ENCODE measurements around the gene CFTR. TPM values are rescaled to one million over a fixed set of nuclear protein-coding genes. Genes with fewer than 3 reads are reported as not detected.

Gene CFTR
- total RNA-seq, 2 donors from 2014 or later: 2.0 to 3.5 TPM

DNA sequence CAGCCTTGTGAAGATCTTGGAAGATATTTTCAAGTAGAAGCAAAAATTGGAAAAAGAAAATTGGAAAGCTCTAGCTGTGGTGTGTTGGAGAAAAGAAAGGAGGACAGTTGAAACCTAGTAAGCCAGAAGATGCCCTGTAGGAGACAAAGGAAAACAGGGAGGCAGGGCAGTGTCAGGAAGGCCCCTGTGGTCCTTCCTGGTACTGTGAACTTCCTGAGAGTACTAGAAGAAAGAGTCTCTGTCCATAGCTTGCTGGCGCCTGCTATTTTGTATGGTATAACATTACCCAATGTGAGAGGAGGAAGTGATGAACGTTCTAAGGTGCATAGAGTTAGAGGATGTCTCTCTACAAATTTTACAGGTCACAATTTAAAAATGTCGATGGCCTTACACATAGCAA is 210.3 kb downstream of the CFTR start:
- Histone ChIP-seq H3K27me3 (ENCODE audit: control insufficient read depth, insufficient read depth, low read length, poor library complexity, severe bottlenecking) (peaks cover 13% of the 10 kb centered on the region), H3K9ac (ENCODE audit: extremely low read depth, low read length, poor library complexity, severe bottlenecking) (no peak overlapping the region), H3K36me3 (ENCODE audit: control insufficient read depth, insufficient read depth, low read length) (no peaks in the 10 kb centered on the region), H3K9me3 (ENCODE audit: control insufficient read depth, low read length) (no peaks in the 10 kb centered on the region), H3K27ac (ENCODE audit: low read depth, low read length) (no peak overlapping the region), H3K4me1 (ENCODE audit: control insufficient read depth, insufficient read depth, low read length) (peaks cover 26% of the 10 kb centered on the region), H3K4me3 (ENCODE audit: low read length) (peak overlapping the region; percentile 5)
- WGBS, 2 experiments (ENCODE audit: insufficient coverage in 1 of 2, insufficient read length in 1 of 2): 97 to 100% methylated on average over 2 to 3 of the region's 3 CpGs
- Mint-ChIP-seq H3K9me3 (no peaks in the 10 kb centered on the region), H3K27me3 (ENCODE audit: insufficient read depth) (peaks cover 33% of the 10 kb centered on the region), H3K4me1 (peaks cover 31% of the 10 kb centered on the region), H3K27ac (peak overlapping the region; percentile 86), H3K4me3 (peak overlapping the region; percentile 2), H3K36me3 (ENCODE audit: low read depth) (no peaks in the 10 kb centered on the region)
- TF ChIP-seq, protein P1, sequence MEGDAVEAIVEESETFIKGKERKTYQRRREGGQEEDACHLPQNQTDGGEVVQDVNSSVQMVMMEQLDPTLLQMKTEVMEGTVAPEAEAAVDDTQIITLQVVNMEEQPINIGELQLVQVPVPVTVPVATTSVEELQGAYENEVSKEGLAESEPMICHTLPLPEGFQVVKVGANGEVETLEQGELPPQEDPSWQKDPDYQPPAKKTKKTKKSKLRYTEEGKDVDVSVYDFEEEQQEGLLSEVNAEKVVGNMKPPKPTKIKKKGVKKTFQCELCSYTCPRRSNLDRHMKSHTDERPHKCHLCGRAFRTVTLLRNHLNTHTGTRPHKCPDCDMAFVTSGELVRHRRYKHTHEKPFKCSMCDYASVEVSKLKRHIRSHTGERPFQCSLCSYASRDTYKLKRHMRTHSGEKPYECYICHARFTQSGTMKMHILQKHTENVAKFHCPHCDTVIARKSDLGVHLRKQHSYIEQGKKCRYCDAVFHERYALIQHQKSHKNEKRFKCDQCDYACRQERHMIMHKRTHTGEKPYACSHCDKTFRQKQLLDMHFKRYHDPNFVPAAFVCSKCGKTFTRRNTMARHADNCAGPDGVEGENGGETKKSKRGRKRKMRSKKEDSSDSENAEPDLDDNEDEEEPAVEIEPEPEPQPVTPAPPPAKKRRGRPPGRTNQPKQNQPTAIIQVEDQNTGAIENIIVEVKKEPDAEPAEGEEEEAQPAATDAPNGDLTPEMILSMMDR (conservative IDR thresholded peaks at IDR 0.05): peak; percentile 36
- no peak for DNase-seq

DNA sequence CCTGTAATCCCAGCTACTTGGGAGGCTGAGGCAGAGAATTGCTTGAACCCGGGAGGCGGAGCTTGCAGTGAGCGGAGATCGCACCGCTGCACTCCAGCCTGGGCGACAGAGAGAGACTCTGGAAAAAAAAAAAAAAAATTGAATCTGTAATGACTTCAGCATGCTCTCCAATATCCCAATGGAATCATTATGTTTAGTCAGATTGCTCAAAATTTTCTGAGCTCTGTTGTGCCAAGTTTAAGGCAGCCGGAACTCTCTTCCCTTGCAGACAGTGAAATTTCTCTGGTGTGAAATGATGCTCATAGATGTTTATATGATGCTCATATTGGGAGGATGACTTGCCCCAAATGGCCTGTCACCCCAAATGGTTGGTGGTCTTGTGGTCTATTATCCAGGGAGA is 212.5 kb downstream of the CFTR start:
- Histone ChIP-seq H3K9me3 (ENCODE audit: control insufficient read depth, low read length) (no peaks in the 10 kb centered on the region), H3K27me3 (ENCODE audit: control insufficient read depth, insufficient read depth, low read length, poor library complexity, severe bottlenecking) (peaks cover 4% of the 10 kb centered on the region), H3K27ac (ENCODE audit: low read depth, low read length) (no peak overlapping the region), H3K4me1 (ENCODE audit: control insufficient read depth, insufficient read depth, low read length) (peaks cover 15% of the 10 kb centered on the region), H3K9ac (ENCODE audit: extremely low read depth, low read length, poor library complexity, severe bottlenecking) (no peak overlapping the region), H3K36me3 (ENCODE audit: control insufficient read depth, insufficient read depth, low read length) (no peaks in the 10 kb centered on the region), H3K4me3 (ENCODE audit: low read length) (no peak overlapping the region)
- H3K27ac Mint-ChIP-seq: no peak overlapping the region
- no peaks in the 10 kb centered on the region for H3K9me3 Mint-ChIP-seq
- WGBS, 2 experiments (ENCODE audit: insufficient coverage in 1 of 2, insufficient read length in 1 of 2): 94 to 96% methylated on average over 6 to 7 of the region's 7 CpGs
- H3K36me3 Mint-ChIP-seq (ENCODE audit: low read depth): no peaks in the 10 kb centered on the region
- TF ChIP-seq, protein P1 (conservative IDR thresholded peaks at IDR 0.05): no peak
- H3K4me3 Mint-ChIP-seq: no peak overlapping the region
- peaks cover 20% of the 10 kb centered on the region for H3K4me1 Mint-ChIP-seq
- no peak for DNase-seq
- peaks cover 28% of the 10 kb centered on the region for H3K27me3 Mint-ChIP-seq (ENCODE audit: insufficient read depth)

DNA sequence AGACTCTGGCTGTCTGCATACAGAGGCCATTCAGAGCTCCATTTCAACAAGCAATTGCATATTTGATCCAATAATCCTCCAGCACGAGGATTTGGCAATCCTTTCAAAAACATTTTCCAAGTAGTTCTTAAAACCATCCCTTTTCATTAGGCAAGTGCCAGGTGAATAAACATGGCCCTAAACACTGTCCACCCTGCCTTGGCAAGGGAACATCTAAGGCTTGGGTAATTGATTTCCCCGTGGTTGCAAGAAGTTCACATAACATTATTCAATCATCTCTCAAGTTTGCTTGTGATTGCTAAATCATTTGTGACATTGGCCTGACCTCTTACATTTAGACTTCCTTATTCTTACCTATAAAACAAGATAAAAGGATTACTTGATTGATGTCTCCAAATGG is 218.2 kb downstream of the CFTR start:
- H3K9ac ChIP-seq (ENCODE audit: extremely low read depth, low read length, poor library complexity, severe bottlenecking): no peak overlapping the region
- no peak overlapping the region for H3K27ac Mint-ChIP-seq
- no peaks in the 10 kb centered on the region for H3K36me3 ChIP-seq (ENCODE audit: control insufficient read depth, insufficient read depth, low read length)
- 91% methylated on average over 2 of the region's 2 CpGs; no CpG with 5 or more reads in 1 of the 2 experiments for WGBS, 2 experiments (ENCODE audit: insufficient coverage in 1 of 2, insufficient read length in 1 of 2)
- no peaks in the 10 kb centered on the region for H3K4me1 ChIP-seq (ENCODE audit: control insufficient read depth, insufficient read depth, low read length)
- H3K27me3 ChIP-seq (ENCODE audit: control insufficient read depth, insufficient read depth, low read length, poor library complexity, severe bottlenecking): peaks cover 3% of the 10 kb centered on the region
- H3K4me3 ChIP-seq (ENCODE audit: low read length): no peak overlapping the region
- TF ChIP-seq, protein P1 (conservative IDR thresholded peaks at IDR 0.05): no peak
- no peaks in the 10 kb centered on the region for H3K36me3 Mint-ChIP-seq (ENCODE audit: low read depth)
- no peak overlapping the region for H3K4me3 Mint-ChIP-seq
- H3K9me3 Mint-ChIP-seq: no peaks in the 10 kb centered on the region
- DNase-seq: no peak
- H3K4me1 Mint-ChIP-seq: no peaks in the 10 kb centered on the region
- peaks cover 16% of the 10 kb centered on the region for H3K27me3 Mint-ChIP-seq (ENCODE audit: insufficient read depth)
- no peaks in the 10 kb centered on the region for H3K9me3 ChIP-seq (ENCODE audit: control insufficient read depth, low read length)
- H3K27ac ChIP-seq (ENCODE audit: low read depth, low read length): no peak overlapping the region
